GM10248 (cell line): ENCODE results near the gene ARL1.
A peak's percentile ranks its signal among the peaks of the same experiment; 100 is the strongest.

ENCODE experiments used
- CTCF ChIA-PET: fragments of 300-600 bp; sonication (Branson Sonifier 250); formaldehyde crosslinking; extraction: SDS; loops from one replicate; lab custom pipeline; 2021; ENCODE audit warnings: antibody characterized with exemption; lab: Yijun Ruan, JAX
- POLR2A ChIA-PET: fragments of 350-650 bp; sonication (Branson Sonifier 250); formaldehyde crosslinking; extraction: SDS; loops from one replicate; lab custom pipeline; 2020; ENCODE audit warnings: antibody characterized with exemption; lab: Yijun Ruan, JAX
- DNase-seq: peaks from one replicate; pipeline ENCODE4 v3.0.0; 2012; ENCODE audit errors: extremely low spot score
- CTCF ChIP-seq: IDR thresholded peaks from 2 replicates; pipeline ENCODE4 v1.5.1; 2012; ENCODE audit warnings: mild to moderate bottlenecking, low read depth; ENCODE audit errors: extremely low read depth, missing control alignments, control extremely low read depth

ARL1 gene

DNA sequence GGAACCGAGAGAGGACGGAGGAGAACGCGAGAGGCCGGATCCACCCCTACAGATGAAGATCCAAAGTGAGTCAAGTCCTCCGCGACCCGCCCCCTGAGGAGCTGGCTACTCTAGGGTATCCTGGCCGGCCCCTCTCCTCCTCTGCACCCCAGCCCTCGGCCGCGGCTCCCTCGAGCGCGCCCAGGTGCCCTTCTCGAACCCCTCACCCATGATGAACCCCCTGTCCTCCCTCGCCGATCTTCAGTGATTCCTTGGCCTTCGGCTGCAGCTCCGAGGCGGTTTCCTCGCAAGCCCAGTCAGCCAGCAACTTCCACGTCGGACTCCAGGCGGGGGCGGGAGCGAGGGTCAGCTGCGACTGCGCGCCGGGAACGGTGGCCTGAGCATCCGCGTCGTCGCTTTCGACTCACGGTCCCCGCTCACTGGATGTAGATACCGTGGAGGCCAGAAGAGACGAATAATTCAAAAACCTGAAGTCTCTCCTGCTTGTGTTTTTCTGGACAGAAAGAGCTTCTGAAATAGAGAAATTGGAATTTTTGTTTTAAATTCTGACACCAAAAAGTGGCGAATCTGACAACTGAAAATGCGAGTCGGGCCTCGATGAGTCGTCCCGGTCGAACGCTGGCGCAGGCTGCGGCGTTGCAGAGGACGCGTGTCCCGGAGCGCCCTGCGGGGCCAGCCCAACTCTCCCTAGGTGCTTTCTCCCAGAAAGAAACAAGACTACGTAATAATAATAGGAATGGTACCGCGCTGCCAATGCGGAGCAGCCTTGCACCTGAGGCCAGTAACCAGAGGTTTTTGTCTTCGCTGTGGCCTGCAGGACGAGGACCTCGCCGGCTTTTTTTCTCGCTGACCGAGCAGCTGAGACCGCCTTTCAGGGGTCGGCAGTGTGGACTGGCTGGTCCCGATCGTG, at the start of gene ARL1:
ARL1 (minus strand) TSS at position 337 of the 910 bp plus-strand sequence; CDS start at position 210, 127 bp downstream.
- peak; percentile 87 for DNase-seq
- ChIA-PET POLR2A (no interaction called here), CTCF (interaction anchor here (1.1 to 2.1 kb wide), 5 partner anchors 12 to 1403 kb away, joined by 3 to 18 read pairs (median 4); no protein-coding TSS in a partner anchor)
- no peak for TF ChIP-seq CTCF

DNA sequence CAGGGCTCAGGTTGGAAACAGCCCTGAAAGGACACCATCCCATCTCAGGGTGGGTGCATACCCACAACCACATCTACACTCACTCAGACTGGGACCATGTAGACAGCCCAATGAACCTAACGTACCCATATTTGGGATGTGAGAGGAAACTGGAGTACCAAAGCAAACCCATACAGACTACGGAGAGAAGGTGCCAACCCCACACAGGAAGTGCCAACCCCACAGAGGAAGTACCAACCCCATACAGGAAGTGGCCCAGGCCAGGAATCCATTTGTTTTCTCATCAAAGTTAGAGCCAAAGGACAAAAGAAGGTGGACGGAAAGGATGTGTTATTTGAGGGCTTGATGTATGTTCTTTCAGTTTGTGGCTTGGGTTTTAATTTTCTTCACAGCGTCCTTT, 48.1 kb upstream of the ARL1 start:
- no peak for TF ChIP-seq CTCF
- ChIA-PET CTCF (interaction anchor here (1.2 kb wide), 1 partner anchor 13 kb away, joined by 3 read pairs; no protein-coding TSS in a partner anchor), POLR2A (no interaction called here)
- DNase-seq, result no peak

DNA sequence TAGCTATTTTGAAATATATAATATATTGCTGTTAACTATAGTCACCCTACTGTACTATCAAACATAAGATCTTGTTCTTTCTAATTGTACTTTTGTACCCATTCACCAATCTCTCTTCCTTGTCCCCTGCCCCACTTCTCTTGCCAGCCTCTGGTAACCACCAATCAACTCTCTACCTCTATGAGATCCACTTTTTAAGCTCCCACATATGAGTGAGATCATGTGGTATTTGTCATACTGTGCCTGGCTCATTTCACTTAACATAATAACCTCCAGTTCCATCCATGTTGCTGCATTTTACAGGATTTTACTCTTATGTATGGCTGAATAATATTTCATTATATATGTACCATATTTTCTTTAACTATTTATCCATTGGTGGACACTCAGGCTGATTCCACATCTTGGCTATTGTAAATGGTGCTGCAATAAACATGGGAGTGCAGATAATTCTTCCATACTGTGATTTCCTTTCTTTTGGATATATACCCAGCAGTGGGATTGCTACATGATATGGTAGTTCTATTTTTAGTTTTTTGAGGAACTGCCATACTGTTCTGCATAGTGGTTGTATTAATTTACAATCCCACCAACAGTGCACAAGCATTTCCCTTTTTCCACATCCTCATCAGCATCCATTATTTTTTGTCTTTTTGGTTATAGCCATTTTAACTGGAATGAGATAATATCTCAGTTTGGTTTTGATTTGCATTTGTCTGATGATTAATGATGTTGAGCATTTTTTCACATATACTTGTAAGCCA, 34.1 kb upstream of the ARL1 start:
- no peak for TF ChIP-seq CTCF
- ChIA-PET POLR2A (no interaction called here), CTCF (no interaction called here)
- DNase-seq, result no peak

GRCh38 chr12:101439236-101439635, 31.7 kb upstream of the ARL1 start:
- no peak for DNase-seq
- TF ChIP-seq CTCF, result no peak
- ChIA-PET CTCF (no interaction called here), POLR2A (no interaction called here)

GRCh38 chr12:101436136-101436535, 28.6 kb upstream of the ARL1 start:
- CTCF ChIA-PET, result no interaction called here
- POLR2A ChIA-PET, result no interaction called here
- TF ChIP-seq CTCF, result no peak
- DNase-seq, result no peak

DNA sequence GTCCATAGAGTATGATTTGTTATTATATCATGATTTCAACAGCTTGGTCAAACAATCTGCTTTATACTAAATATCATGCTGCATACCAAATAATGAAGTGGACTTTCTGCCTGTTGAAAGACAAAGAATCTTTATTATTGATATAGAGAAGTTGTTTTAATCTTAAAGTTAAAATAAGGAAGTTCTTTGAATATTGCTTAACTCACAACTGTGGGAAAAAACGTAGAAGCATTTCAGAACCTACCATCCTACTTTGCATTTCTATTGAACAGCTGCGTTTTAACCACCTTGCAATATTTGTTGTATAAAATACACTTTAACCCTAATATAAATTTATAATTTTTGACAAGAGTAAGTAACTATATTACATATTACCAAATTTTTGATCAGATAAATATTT, 22.9 kb upstream of the ARL1 start:
- ChIA-PET CTCF (no interaction called here), POLR2A (no interaction called here)
- no peak for DNase-seq
- TF ChIP-seq CTCF, result no peak
